IMR-90 (cell line): ENCODE data around the gene MOB3A. TPM values are rescaled to one million over a fixed set of nuclear protein-coding genes. Genes with fewer than 3 reads are reported as not detected.

ENCODE experiments used
- ATAC-seq: fragments of 200-7000 bp; cut with Tn5 transposase; 2 replicates; pipeline ENCODE4 v1.9.1; 2020; ENCODE audit warnings: low read depth, mild to moderate bottlenecking, moderate library complexity
- BruUV-seq: library from RNA; stranded (reverse); fragments of 400-500 nt; replicated peaks from 2 replicates; lab custom pipeline; 2021; lab: Mats Ljungman, UMichigan
- CTCF ChIA-PET: fragments of 300-600 bp; formaldehyde crosslinking; extraction: SDS; loops from one replicate; lab custom pipeline; 2021; ENCODE audit warnings: antibody characterized with exemption; lab: Yijun Ruan, JAX
- POLR2A ChIA-PET: fragments of 300-600 bp; sonication (Branson Sonifier 250); formaldehyde crosslinking; loops from one replicate; lab custom pipeline; 2022; ENCODE audit warnings: antibody characterized with exemption; ENCODE audit not compliant: unreplicated experiment; lab: Charles Lee
- DNase-seq: peaks from one replicate; pipeline ENCODE4 v3.0.0; 2013
- H2AFZ ChIP-seq: replicated peaks from 2 replicates; pipeline ENCODE3; 2013; ENCODE audit warnings: low read length, mild to moderate bottlenecking; ENCODE audit not compliant: poor library complexity
- H2AK5ac ChIP-seq: 2 replicates; pipeline ENCODE4 v1.6.1; 2013; ENCODE audit warnings: low read depth, low read length, inconsistent platforms
- H2AK9ac ChIP-seq: replicated peaks from 2 replicates; pipeline ENCODE3; 2013; ENCODE audit warnings: mild to moderate bottlenecking, low read depth, low read length, moderate library complexity; ENCODE audit not compliant: poor library complexity
- H2BK120ac ChIP-seq: 2 replicates; pipeline ENCODE4 v1.6.1; 2013; ENCODE audit warnings: low read depth, low read length, inconsistent platforms
- H2BK15ac ChIP-seq: 3 replicates; pipeline ENCODE4 v1.6.1; 2013; ENCODE audit warnings: low read depth, low read length, inconsistent platforms
- H2BK20ac ChIP-seq: 2 replicates; pipeline ENCODE4 v1.6.1; 2013; ENCODE audit warnings: low read depth, mild to moderate bottlenecking, inconsistent platforms, low read length, moderate library complexity
- H2BK5ac ChIP-seq: 2 replicates; pipeline ENCODE4 v1.6.1; 2013; ENCODE audit warnings: mild to moderate bottlenecking, low read depth, low read length, inconsistent platforms; ENCODE audit not compliant: poor library complexity, severe bottlenecking
- H3K14ac ChIP-seq: replicated peaks from 2 replicates; pipeline ENCODE4 v1.6.1; 2013; ENCODE audit warnings: low read depth, low read length, inconsistent platforms
- H3K18ac ChIP-seq: 2 replicates; pipeline ENCODE4 v1.6.1; 2013; ENCODE audit warnings: low read depth, low read length, control low read depth
- H3K23ac ChIP-seq: 2 replicates; pipeline ENCODE4 v1.6.1; 2013; ENCODE audit warnings: low read depth, low read length, inconsistent platforms
- H3K27ac ChIP-seq: 2 replicates; pipeline ENCODE4 v1.5.1; 2013; ENCODE audit warnings: mild to moderate bottlenecking, control low read depth, low read length; ENCODE audit not compliant: insufficient read depth
- H3K27me3 ChIP-seq: 2 replicates; pipeline ENCODE4 v1.6.1; 2013; ENCODE audit warnings: low read length; ENCODE audit not compliant: control insufficient read depth, insufficient read depth
- H3K36me3 ChIP-seq: 2 replicates; pipeline ENCODE4 v1.6.1; 2013; ENCODE audit warnings: low read length, mixed read lengths; ENCODE audit not compliant: control insufficient read depth, insufficient read depth
- H3K4ac ChIP-seq: 2 replicates; pipeline ENCODE4 v1.6.1; 2013; ENCODE audit warnings: low read depth, low read length, inconsistent platforms
- H3K4me1 ChIP-seq: 2 replicates; pipeline ENCODE4 v1.6.1; 2013; ENCODE audit warnings: low read length, mixed read lengths; ENCODE audit not compliant: control insufficient read depth, insufficient read depth
- H3K4me2 ChIP-seq: 2 replicates; pipeline ENCODE4 v1.6.1; 2013; ENCODE audit warnings: low read depth, mild to moderate bottlenecking, control low read depth, low read length, moderate library complexity
- H3K4me3 ChIP-seq: 2 replicates; pipeline ENCODE4 v1.5.1; 2013; ENCODE audit warnings: low read depth, mild to moderate bottlenecking, control low read depth, low read length, moderate library complexity; ENCODE audit not compliant: insufficient read depth
- H3K56ac ChIP-seq: 2 replicates; pipeline ENCODE4 v1.6.1; 2013; ENCODE audit warnings: low read length, inconsistent platforms; ENCODE audit not compliant: insufficient read depth; ENCODE audit errors: extremely low read depth
- H3K79me1 ChIP-seq, 2 experiments: 2 replicates each; pipeline ENCODE4 v1.6.1; 2013; ENCODE audit warnings: low read length in 2 of 2, inconsistent platforms in 1 of 2, low read depth in 1 of 2
- H3K9ac ChIP-seq: 2 replicates; pipeline ENCODE4 v1.6.1; 2013; ENCODE audit warnings: low read depth, low read length, control low read depth
- H3K9me1 ChIP-seq: 2 replicates; pipeline ENCODE4 v1.6.1; 2013; ENCODE audit warnings: low read length, inconsistent platforms; ENCODE audit not compliant: insufficient read depth
- H3K9me3 ChIP-seq: 2 replicates; pipeline ENCODE4 v1.6.1; 2013; ENCODE audit warnings: low read length; ENCODE audit not compliant: control insufficient read depth, insufficient read depth
- H4K20me1 ChIP-seq: 2 replicates; pipeline ENCODE4 v1.6.1; 2013; ENCODE audit warnings: low read length, inconsistent platforms; ENCODE audit not compliant: insufficient read depth
- H4K5ac ChIP-seq: 2 replicates; pipeline ENCODE4 v1.6.1; 2013; ENCODE audit warnings: mild to moderate bottlenecking, low read depth, low read length, control low read depth
- H4K8ac ChIP-seq, 2 experiments: 2 replicates each; pipeline ENCODE4 v1.6.1; 2013; ENCODE audit warnings: low read depth in 2 of 2, low read length in 2 of 2, control low read depth in 1 of 2, inconsistent platforms in 1 of 2
- H4K91ac ChIP-seq: 2 replicates; pipeline ENCODE4 v1.6.1; 2013; ENCODE audit warnings: low read depth, low read length, inconsistent platforms; ENCODE audit not compliant: insufficient read depth
- POLR2A ChIP-seq: IDR thresholded peaks from 2 replicates; pipeline ENCODE4 v1.6.1; 2012; ENCODE audit warnings: mild to moderate bottlenecking, low read depth, low read length
- WGBS, 2 experiments: methylation state at CpG; one replicate each; pipeline versions ENCODE4 v1.1.5 to v1.1.7; 2013; ENCODE audit warnings: missing lambda C conversion rate in 2 of 2; ENCODE audit not compliant: insufficient read length in 1 of 2; ENCODE audit errors: extremely low coverage in 2 of 2; 5-methylcytosine and 5-hydroxymethylcytosine counted together
- dilution Hi-C: fragments of 300-500 bp; cut with HindIII; formaldehyde crosslinking; loops from one replicate; pipeline ENCODE4 v1.14.3; 2018; ENCODE audit warnings: low sequenced_read_pairs; ENCODE audit not compliant: unreplicated experiment
- in situ Hi-C: fragments of 300-500 bp; cut with MboI; formaldehyde crosslinking; loops from 3 replicates; pipeline ENCODE4 v1.14.3; 2019; ENCODE audit warnings: low sequenced_read_pairs, inconsistent platforms, mixed read lengths
- intact Hi-C: fragments of 100-400 bp; cut with micrococcal nuclease; formaldehyde crosslinking; loops from 2 replicates; pipeline ENCODE4 v1.10.0; 2022
- polyA plus RNA-seq, 3 experiments: library from polyadenylated mRNA; depleted of rRNA; stranded (reverse); fragments of >200 nt; gene quantifications; 2 replicates each; pipeline ENCODE4 v1.2.3, GENCODE V29; 2012; ENCODE audit warnings: low replicate concordance in 1 of 3
- total RNA-seq: library from RNA; depleted of rRNA; stranded (reverse); fragments of >200 nt; gene quantifications from 2 replicates; pipeline ENCODE4 v1.2.3, GENCODE V29; 2012

Gene MOB3A
- total and polyA plus RNA-seq, 2 of the 4 experiments (the other 2 are of a cell fraction): 9.3 to 26.5 TPM

DNA sequence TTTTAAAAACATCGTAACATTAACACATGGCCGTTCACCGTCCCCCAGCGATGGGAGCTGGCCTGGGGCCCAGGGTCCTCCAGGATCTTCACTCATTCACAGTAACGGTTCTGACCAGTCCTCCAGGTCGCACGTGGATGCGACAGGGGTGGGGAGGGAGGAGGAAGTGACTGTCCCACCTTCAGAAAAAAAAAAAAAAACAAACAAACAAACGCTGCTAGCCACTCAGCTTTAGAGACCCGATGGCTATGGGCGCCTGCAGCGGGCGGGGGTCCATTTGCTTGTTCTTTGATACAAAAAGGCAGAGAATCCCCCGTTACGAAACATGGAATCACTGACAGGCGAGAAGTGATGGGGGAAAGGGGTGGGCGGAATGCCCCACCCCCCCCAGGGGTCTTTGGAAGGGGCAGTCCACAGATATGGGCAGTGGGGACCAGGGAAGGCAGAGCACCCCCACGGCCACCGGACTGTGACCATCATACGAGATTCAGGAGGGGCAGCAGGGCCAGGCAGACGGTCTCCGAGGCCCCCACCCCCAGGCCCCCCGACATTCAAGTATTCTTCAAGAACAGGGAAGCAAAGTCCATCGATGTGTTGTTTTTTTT lies 58.4 kb downstream of the MOB3A start:
- no peak overlapping the region for H3K27ac ChIP-seq
- no peak overlapping the region for H3K4me3 ChIP-seq
- H2AK9ac ChIP-seq: no peak overlapping the region
- H3K36me3 ChIP-seq: peaks cover 33% of the 10 kb centered on the region
- H3K79me1 ChIP-seq: peaks cover 3 to 6% of the 10 kb centered on the region in 2 experiments; a peak in 2 of 4 replicates
- H3K23ac ChIP-seq: no peak overlapping the region
- H3K18ac ChIP-seq: no peak overlapping the region
- peaks cover 3% of the 10 kb centered on the region for H4K20me1 ChIP-seq
- no peaks in the 10 kb centered on the region for H3K27me3 ChIP-seq
- dilution Hi-C loops (no loop called here), in situ Hi-C loops (no loop called here), intact Hi-C loops (no loop called here)
- H2AFZ ChIP-seq: no peak overlapping the region
- no peak overlapping the region for H2BK5ac ChIP-seq
- H3K14ac ChIP-seq: no peak overlapping the region
- 0 out of 2 replicates have a peak, but pooled peaks cover 4% of the 10 kb centered on the region for H3K9me1 ChIP-seq
- H4K91ac ChIP-seq: no peak overlapping the region
- no peak overlapping the region for H2BK120ac ChIP-seq
- WGBS, 2 experiments: no CpG with 5 or more reads among the region's 24 CpGs
- peaks cover 7% of the 10 kb centered on the region for H3K9me3 ChIP-seq
- no peak overlapping the region for H3K56ac ChIP-seq
- DNase-seq (no peak), ATAC-seq (no peak)
- H2AK5ac ChIP-seq: no peak overlapping the region
- no peak overlapping the region for H2BK15ac ChIP-seq
- no peak overlapping the region for H4K5ac ChIP-seq
- ChIA-PET POLR2A (no interaction called here), CTCF (no interaction called here)
- TSS peak; percentile 77 for BruUV-seq
- no peak for TF ChIP-seq POLR2A
- no peak overlapping the region for H3K4me2 ChIP-seq
- H3K9ac ChIP-seq: no peak overlapping the region
- peaks cover 10% of the 10 kb centered on the region for H3K4me1 ChIP-seq
- H2BK20ac ChIP-seq: no peak overlapping the region
- no peak overlapping the region for H4K8ac ChIP-seq
- no peak overlapping the region for H3K4ac ChIP-seq
